ENCODE measurements around the gene PHACTR1.

PHACTR1 gene

DNA sequence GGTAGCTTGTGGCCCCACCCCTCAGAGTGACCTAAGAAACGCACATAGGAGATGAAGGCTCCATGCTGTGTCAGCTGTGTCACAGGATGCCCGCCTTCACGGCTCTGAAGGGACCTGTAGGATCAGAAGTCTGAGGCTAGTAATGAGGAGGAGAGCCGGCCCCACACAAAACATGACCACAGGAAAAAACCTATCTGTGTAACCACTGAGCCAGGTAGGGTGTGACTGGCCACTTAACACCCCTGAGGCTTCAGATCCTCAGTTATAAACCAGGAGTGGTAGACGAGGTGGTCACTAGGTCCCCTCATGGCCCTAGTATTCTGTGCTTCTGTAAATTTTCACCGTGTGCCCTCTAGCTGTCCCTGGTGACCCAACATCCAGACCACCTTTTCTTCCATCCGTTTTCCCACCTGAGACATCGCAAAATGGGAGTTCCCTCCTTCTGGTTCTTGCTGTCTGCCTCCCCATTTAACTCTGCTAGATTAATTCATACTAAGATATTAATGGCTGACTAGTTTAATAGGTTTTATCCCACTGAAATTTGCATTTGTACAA, 558.9 kb downstream of the PHACTR1 start:
- DNase-seq, result no peak

- no peak for DNase-seq
These were observed 560.7 kb downstream of the PHACTR1 start for GRCh38 chr6:13277231-13277630.

GRCh38 chr6:13278164-13278563, 561.6 kb downstream of the PHACTR1 start:
- no peak for DNase-seq

DNA sequence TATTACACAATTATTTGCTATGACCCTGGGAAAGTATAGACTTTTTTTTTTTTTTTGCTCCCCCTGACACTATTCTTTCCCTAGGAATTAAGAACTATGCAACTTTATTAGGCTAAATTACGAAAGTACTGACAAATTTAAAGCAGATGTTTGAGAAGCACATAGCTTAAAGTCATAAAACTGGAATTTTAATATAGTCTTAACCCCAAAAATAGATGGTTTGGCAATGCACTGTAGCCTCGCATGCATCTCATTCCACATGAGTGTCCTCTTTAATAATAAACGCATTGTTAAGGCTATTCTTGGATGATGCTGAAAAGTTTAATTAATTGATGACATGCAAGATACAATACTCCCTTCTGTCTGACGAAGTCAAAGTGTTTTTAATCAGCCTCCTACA, 562.4 kb downstream of the PHACTR1 start:
- no peak for DNase-seq

- DNase-seq, result no peak
These were observed 563.7 kb downstream of the PHACTR1 start for GRCh38 chr6:13280254-13280653.

- DNase-seq, result no peak
These were observed 565.1 kb downstream of the PHACTR1 start for GRCh38 chr6:13281686-13282085.

DNA sequence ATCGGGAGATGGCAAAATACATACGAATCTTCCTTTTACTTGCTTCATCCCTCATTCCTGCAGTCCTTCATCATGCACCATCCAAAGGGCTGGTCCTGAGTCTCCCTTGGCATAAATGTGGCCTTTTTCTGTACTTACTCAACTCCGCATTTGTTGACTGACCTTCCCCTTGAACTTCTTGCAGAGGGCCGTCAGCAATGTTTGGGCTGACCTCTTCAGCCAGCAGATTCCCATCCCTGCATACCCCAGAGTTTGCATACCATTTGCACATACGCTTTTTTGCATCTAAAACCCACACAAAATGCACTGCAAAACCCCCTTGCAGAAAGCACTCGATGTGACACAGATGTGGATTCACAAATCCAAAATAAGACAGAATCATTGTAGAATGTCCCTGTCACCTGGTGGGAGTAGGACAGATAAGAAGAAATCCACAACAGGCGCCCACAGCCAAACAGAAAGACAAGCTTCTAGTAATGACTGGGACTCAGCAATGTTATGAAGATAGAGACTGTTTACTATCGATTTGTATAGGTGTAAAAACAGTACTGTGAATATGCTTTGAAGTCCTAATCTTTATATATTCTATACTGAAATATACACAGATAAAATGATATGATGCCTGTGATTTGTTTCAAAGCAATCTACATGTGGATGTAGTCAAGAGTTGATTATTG, 566.0 kb downstream of the PHACTR1 start:
- DNase-seq, result no peak

- no peak for DNase-seq
These were observed 566.8 kb downstream of the PHACTR1 start for GRCh38 chr6:13283331-13283730.

- no peak for DNase-seq
These were observed 568.1 kb downstream of the PHACTR1 start for GRCh38 chr6:13284646-13285045.

- no peak for DNase-seq
These were observed 569.1 kb downstream of the PHACTR1 start for GRCh38 chr6:13285705-13286104.

GRCh38 chr6:13286181-13286580, 569.6 kb downstream of the PHACTR1 start:
- no peak for DNase-seq

DNA sequence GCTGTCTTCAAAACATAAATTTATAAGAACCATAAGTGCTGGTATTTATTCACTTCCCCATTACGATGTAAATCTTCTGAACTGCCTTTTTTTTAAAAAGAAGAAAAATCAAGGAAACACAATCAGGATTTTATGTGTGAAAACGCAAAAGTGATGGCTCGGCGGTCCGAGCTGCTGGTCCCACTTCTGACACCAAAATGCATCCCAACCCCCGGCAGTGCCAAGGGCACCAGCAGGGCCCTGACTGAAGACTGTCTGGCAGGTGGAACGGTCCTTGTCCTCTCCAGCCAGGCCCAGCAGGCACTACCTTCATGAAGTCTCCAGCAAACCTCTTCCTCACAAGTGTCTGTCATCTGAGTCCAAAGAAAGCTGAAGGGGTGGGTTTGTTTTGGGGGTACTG, 570.5 kb downstream of the PHACTR1 start:
- no peak for DNase-seq

DNA sequence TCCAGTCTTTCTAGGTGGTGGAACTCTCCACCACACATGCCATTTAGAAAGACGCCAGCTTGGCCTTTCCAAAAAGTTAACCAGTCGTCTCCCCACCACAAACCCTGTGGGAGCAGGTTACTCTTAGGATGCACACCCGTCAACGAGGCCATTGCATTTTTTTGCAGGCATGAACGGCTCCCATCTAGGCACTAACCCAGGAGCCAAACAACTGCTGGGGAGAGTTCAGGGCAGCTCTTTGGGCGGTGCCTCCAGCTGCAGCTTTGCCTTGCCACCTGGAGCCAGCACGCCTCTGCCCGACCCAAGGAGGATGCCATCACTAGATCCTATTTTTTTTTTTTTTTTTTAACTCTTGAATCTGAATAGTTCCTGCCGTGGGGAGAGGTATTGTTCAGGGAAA, 571.9 kb downstream of the PHACTR1 start:
- no peak for DNase-seq

- DNase-seq, result no peak
These were observed 572.4 kb downstream of the PHACTR1 start for GRCh38 chr6:13288969-13289391.

GRCh38 chr6:13289789-13290318, 573.3 kb downstream of the PHACTR1 start:
- DNase-seq, result no peak

GRCh38 chr6:13290335-13290734, 573.8 kb downstream of the PHACTR1 start:
- no peak for DNase-seq

DNA sequence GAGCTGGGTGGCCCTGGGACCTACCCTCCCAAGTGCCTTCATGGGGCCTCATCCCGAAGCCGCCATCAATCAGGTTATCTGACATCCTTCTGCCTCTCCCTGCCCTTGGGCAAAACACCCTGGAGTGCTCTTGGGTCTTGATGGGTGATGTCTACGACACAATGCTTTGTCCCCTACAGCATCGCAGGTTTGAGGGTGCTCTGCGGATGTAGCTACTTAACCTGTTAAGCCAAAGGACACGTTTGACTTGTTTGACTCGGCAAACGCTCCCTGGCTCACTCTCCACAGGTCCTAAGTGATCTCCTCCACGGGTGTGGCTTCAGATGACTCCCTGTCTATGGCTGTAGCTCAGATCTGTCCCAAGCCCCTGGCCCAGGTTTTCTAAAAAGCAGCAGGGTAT, 576.2 kb downstream of the PHACTR1 start:
- DNase-seq, result no peak

DNA sequence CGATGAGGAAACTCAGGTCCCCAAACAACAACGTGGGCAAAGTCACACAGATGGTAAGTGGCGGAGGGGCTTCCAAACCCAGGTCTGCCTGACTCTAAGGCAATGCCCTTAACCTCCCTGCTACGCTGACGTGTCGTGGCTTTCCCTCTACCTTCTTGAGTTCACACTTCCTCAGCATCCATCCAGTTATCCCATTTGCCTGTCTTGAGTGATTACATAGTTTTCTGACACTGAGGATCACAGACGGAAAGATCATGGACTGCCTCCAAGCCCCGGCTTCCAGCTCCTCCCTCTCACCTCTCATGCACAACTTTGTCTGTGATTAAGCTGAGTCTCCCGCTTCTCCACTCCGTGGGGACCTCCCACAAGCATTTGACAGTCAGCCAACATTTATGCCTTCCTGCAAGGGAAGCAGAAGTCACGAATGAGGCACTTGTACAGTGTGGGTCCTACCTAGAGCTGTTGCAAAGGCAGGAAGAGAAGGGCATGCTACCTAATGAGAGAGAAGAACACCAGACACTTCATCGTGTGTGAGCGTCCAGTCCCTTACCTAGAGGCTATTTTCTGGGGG, 578.0 kb downstream of the PHACTR1 start:
- no peak for DNase-seq

DNA sequence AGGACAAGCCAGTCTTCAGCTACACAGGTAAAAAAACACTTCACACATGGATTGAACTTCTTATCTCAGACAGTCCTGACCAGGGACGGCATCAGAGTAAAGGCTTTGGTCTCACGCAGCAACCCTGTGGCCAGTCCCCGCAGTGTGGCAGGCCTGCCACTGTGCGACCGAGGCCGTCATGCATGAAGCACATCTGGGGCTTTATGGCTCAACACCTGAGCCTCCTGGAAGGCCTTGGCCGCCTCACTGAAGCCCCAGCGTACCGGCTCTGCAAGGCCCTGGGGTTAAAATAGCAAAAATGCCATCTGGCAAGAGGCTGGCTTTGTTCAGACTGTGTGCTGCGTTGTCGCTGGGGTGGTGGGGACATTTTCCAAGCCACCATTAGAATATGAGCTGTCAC, 579.0 kb downstream of the PHACTR1 start:
- no peak for DNase-seq

DNA sequence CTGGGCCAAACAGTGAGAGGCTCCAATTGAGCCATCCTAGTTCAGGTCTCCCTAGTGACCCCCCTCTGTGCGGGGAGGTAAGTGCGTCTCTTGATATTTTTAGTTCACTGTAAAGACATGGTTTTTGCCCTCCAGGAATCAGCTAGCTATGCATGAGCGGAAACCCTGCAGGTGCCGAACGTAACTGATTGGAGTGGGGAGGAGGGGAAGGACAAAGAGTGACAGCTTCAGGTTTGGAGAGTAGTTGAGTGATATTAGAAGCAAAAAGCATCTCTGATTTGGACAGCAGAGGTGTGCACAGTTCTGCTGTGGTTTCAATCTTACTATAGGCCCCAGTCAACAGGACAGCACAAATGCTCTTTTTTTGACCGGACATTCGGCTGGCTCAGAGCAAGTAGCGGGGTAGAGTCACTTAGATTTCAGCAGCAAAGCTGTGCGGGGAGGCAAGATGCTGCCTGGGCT, 580.0 kb downstream of the PHACTR1 start:
- no peak for DNase-seq

DNA sequence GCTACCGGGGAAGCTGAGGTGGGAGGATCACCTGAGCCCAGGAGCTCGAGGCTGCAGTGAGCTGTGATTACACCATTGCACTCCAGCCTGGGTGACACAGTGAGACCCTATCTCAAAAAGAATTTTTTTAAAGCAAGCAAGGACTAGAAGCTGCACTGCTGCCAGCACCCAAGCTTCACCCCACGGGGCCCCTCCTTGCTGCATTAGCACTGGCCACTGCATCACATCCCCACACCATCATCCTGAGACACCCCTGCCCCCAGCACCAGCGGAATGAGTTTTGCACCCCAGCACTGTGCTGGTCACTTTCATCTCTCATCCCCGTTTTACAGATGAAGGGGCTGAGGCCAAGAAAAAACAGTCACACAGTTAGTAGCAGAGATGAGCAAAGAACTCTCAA, 580.8 kb downstream of the PHACTR1 start:
- DNase-seq, result no peak

DNA sequence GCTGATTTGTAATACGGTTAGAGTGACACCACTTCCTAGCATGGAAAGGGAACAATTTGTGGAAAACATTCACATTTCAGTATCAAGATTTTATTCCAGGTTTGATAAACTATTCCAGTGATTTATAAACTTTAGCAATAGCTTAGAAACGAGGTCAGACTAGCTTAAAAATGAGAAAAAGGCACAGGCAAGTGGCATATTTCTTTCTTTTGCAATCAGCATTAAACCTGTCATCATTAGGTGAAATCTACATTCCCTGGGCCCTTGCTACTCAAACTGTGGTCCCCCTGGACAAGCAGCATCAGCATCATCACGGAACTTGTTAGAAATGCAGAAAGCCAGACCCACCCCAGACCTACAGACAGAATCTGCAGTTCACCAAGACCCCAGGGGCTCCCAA, 581.9 kb downstream of the PHACTR1 start:
- no peak for DNase-seq

DNA sequence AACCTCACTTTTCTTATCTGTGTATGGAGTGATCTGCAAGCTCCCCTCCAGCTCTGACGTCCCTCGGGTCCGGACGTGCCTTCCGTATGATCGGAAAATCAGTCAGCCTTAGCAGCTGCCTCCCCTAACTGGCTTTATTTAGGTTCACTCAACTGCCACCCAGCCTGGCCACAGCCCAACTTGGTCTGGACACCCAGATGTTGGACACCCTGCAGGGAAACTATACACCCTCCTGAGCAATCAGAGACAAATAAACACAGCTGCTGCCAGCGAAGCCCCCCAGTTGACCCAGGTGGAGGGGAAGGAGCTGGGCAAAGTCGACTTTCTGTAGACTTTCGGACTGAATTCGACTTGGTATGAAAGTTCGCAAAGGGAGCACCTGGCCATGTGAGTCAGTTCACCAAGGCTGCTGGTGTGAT, 582.8 kb downstream of the PHACTR1 start:
- DNase-seq, result no peak

GRCh38 chr6:13299918-13300317, 583.4 kb downstream of the PHACTR1 start:
- DNase-seq, result no peak

Measured in NCI-H1694 (cell line).